H9 (cell line): Measurements from ENCODE around the gene NOX1. TPM values are rescaled to one million over a fixed set of nuclear protein-coding genes. Genes with fewer than 3 reads are reported as not detected.

Experiments
- DNase-seq: peaks from one replicate; pipeline ENCODE4 v3.0.0-alpha.2; 2017
- H2AFZ ChIP-seq: one replicate; pipeline ENCODE4 v1.6.1; 2013; ENCODE audit warnings: mild to moderate bottlenecking, low read length, control low read depth, moderate library complexity
- H2AK5ac ChIP-seq: 2 replicates; pipeline ENCODE4 v1.6.1; 2013; ENCODE audit warnings: low read length, control low read depth, mixed read lengths; ENCODE audit not compliant: insufficient read length
- H2BK120ac ChIP-seq: one replicate; pipeline ENCODE4 v1.6.1; 2013; ENCODE audit warnings: low read depth, mild to moderate bottlenecking, low read length, control low read depth, inconsistent platforms; ENCODE audit not compliant: poor library complexity, severe bottlenecking
- H2BK12ac ChIP-seq: 2 replicates; pipeline ENCODE4 v1.6.1; 2013; ENCODE audit warnings: low read length, control low read depth, mixed read lengths, low read depth; ENCODE audit not compliant: insufficient read length
- H2BK15ac ChIP-seq: 2 replicates; pipeline ENCODE4 v1.6.1; 2013; ENCODE audit warnings: low read depth, low read length, control low read depth
- H2BK20ac ChIP-seq: one replicate; pipeline ENCODE4 v1.6.1; 2013; ENCODE audit warnings: low read depth, mild to moderate bottlenecking, low read length, control low read depth, inconsistent platforms; ENCODE audit not compliant: poor library complexity, severe bottlenecking
- H2BK5ac ChIP-seq: 2 replicates; pipeline ENCODE4 v1.6.1; 2013; ENCODE audit warnings: low read length, control low read depth, mixed read lengths; ENCODE audit not compliant: insufficient read length
- H3K14ac ChIP-seq: 2 replicates; pipeline ENCODE4 v1.6.1; 2013; ENCODE audit warnings: low read length, control low read depth; ENCODE audit not compliant: insufficient read depth
- H3K18ac ChIP-seq: 2 replicates; pipeline ENCODE4 v1.6.1; 2013; ENCODE audit warnings: low read depth, mild to moderate bottlenecking, mixed read lengths, low read length, control low read depth; ENCODE audit not compliant: insufficient read length
- H3K23ac ChIP-seq: 2 replicates; pipeline ENCODE4 v1.6.1; 2013; ENCODE audit warnings: low read length, control low read depth, mixed read lengths, low read depth; ENCODE audit not compliant: insufficient read length
- H3K23me2 ChIP-seq: 2 replicates; pipeline ENCODE4 v1.6.1; 2013; ENCODE audit warnings: low read depth, mild to moderate bottlenecking, mixed read lengths, low read length, control low read depth; ENCODE audit not compliant: insufficient read length, poor library complexity, severe bottlenecking
- H3K27ac ChIP-seq: 2 replicates; pipeline ENCODE4 v1.5.1; 2013; ENCODE audit warnings: low read length, control low read depth, mixed read lengths, low read depth; ENCODE audit not compliant: insufficient read length
- H3K27me3 ChIP-seq: 2 replicates; pipeline ENCODE4 v1.6.1; 2013; ENCODE audit warnings: low read length, control low read depth, inconsistent platforms; ENCODE audit not compliant: insufficient read depth
- H3K4ac ChIP-seq: 2 replicates; pipeline ENCODE4 v1.6.1; 2013; ENCODE audit warnings: low read depth, mild to moderate bottlenecking, control low read depth, inconsistent platforms, low read length, moderate library complexity
- H3K4me1 ChIP-seq: 2 replicates; pipeline ENCODE4 v1.6.1; 2013; ENCODE audit warnings: low read length, control low read depth, inconsistent platforms; ENCODE audit not compliant: insufficient read depth
- H3K4me2 ChIP-seq: 2 replicates; pipeline ENCODE4 v1.6.1; 2013; ENCODE audit warnings: low read length, control low read depth, mixed read lengths; ENCODE audit not compliant: insufficient read length, insufficient read depth
- H3K56ac ChIP-seq: 2 replicates; pipeline ENCODE4 v1.6.1; 2013; ENCODE audit warnings: low read depth, mild to moderate bottlenecking, mixed read lengths, low read length, control low read depth; ENCODE audit not compliant: insufficient read length
- H3K79me1 ChIP-seq: 2 replicates; pipeline ENCODE4 v1.6.1; 2013; ENCODE audit warnings: low read depth, mild to moderate bottlenecking, moderate library complexity, low read length, control low read depth, inconsistent platforms; ENCODE audit not compliant: insufficient read depth, poor library complexity, severe bottlenecking
- H3K79me2 ChIP-seq: 2 replicates; pipeline ENCODE4 v1.6.1; 2013; ENCODE audit warnings: low read length, control low read depth, inconsistent platforms; ENCODE audit not compliant: insufficient read depth
- H3K9ac ChIP-seq: 2 replicates; pipeline ENCODE4 v1.6.1; 2013; ENCODE audit warnings: low read length, control low read depth, mixed read lengths; ENCODE audit not compliant: insufficient read length; ENCODE audit errors: extremely low read depth
- H3K9me3 ChIP-seq: one replicate; pipeline ENCODE4 v1.6.1; 2013; ENCODE audit warnings: low read depth, low read length, inconsistent platforms; ENCODE audit not compliant: control insufficient read depth
- H3T11ph ChIP-seq: one replicate; pipeline ENCODE4 v1.6.1; 2013; ENCODE audit warnings: mild to moderate bottlenecking, low read length, control low read depth, inconsistent platforms
- H4K20me1 ChIP-seq: one replicate; pipeline ENCODE4 v1.6.1; 2013; ENCODE audit not compliant: control insufficient read depth, insufficient read length, insufficient read depth
- H4K5ac ChIP-seq: 2 replicates; pipeline ENCODE4 v1.6.1; 2013; ENCODE audit warnings: low read depth, mild to moderate bottlenecking, mixed read lengths, low read length, control low read depth; ENCODE audit not compliant: insufficient read length
- H4K8ac ChIP-seq: replicated peaks from 2 replicates; pipeline ENCODE4 v1.6.1; 2013; ENCODE audit warnings: low read length, control low read depth, mixed read lengths, low read depth; ENCODE audit not compliant: insufficient read length
- H4K91ac ChIP-seq: 2 replicates; pipeline ENCODE4 v1.6.1; 2013; ENCODE audit warnings: low read depth, mild to moderate bottlenecking, moderate library complexity, mixed read lengths, low read length, control low read depth; ENCODE audit not compliant: insufficient read length
- H3K27ac Mint-ChIP-seq, 3 experiments: 2 replicates in 2 of 3; 3 replicates in 1 of 3; pipeline ENCODE4 v1.8.0; 2020 to 2021; ENCODE audit warnings: mixed read lengths in 3 of 3, mild to moderate bottlenecking in 1 of 3, moderate library complexity in 1 of 3
- H3K27me3 Mint-ChIP-seq: 2 replicates; pipeline ENCODE4 v1.8.0; 2021; ENCODE audit warnings: low read depth, mild to moderate bottlenecking, moderate library complexity, mixed read lengths
- H3K36me3 Mint-ChIP-seq, 3 experiments: 2 replicates in 2 of 3; 3 replicates in 1 of 3; pipeline ENCODE4 v1.8.0; 2020 to 2021; ENCODE audit warnings: low read depth in 3 of 3, mixed read lengths in 3 of 3; ENCODE audit not compliant: insufficient read depth in 1 of 3
- H3K4me1 Mint-ChIP-seq, 2 experiments: 2 replicates each; pipeline ENCODE4 v1.8.0; 2020; ENCODE audit warnings: mixed read lengths in 2 of 2
- H3K4me3 Mint-ChIP-seq, 2 experiments: 2 replicates in 1 of 2; 3 replicates in 1 of 2; pipeline ENCODE4 v1.8.0; 2020 to 2021; ENCODE audit warnings: mild to moderate bottlenecking in 2 of 2, mixed read lengths in 2 of 2, moderate library complexity in 1 of 2
- H3K9me3 Mint-ChIP-seq, 2 experiments: 2 replicates in 1 of 2; 3 replicates in 1 of 2; pipeline ENCODE4 v1.8.0; 2020; ENCODE audit warnings: mild to moderate bottlenecking in 2 of 2, mixed read lengths in 2 of 2, moderate library complexity in 1 of 2
- WGBS: extraction: QIAGEN DNeasy Blood & Tissue Kit; methylation state at CpG from one replicate; pipeline ENCODE4 v1.1.7; 2013; ENCODE audit warnings: missing lambda C conversion rate, low lambda C conversion rate, mixed read lengths; ENCODE audit not compliant: insufficient read length; ENCODE audit errors: extremely low coverage; 5-methylcytosine and 5-hydroxymethylcytosine counted together
- total RNA-seq: library from RNA; stranded (reverse); gene quantifications from 2 replicates; pipeline ENCODE4 v1.2.1, GENCODE V29; 2021
- TF ChIP-seq, protein P1 (sequence below): fragments of 200-600 bp; sonication (generic); conservative IDR thresholded peaks from 3 replicates; pipeline ENCODE4 v1.8.0; 2021; ENCODE audit warnings: antibody characterized with exemption, mild to moderate bottlenecking

Gene NOX1
- total RNA-seq, 1 experiment from 2014 or later = not detected

DNA sequence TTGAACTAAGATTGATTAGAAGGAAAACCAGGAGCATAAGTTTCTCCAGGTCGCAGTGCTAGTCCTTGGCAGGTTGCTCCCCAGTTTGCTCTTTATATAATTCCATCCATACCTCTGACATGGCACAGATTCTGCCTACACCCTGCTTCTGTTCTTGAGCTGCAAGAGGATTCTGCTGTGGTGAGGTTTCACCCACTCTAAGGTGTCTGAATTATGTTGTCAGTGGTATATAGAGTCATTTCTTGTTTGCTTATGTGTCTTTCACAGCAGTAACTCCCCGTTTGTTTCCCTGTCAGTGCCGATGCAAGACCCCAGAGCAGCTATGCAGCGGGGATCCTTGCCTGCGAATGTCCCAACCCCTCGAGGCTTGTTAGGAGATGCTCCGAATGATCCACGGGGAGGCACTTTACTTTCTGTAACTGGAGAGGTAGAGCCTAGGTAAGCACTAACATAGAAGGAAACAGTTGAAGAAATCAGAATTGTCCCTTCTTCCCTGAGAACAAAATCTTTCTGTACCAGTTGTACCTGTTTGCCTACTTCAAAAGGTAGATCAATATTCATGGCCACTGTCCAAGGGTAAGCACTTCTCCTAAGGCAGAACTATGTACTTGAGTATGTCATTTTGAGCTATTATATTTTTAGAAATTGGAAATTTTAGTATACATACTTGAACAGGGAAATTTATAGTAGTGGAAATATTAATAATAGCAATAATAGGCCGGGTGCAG, 42.8 kb downstream of the NOX1 start:
- H4K8ac ChIP-seq = no peak overlapping the region
- DNase-seq = no peak
- H3K14ac ChIP-seq = no peak overlapping the region
- peaks cover 36% of the 10 kb centered on the region for H3K9me3 ChIP-seq
- no peak overlapping the region for H3K27ac ChIP-seq
- no peak overlapping the region for H3K4me3 Mint-ChIP-seq
- no peaks in the 10 kb centered on the region for H3K4me1 Mint-ChIP-seq
- H3K27me3 Mint-ChIP-seq = no peaks in the 10 kb centered on the region; the same call in none of the 2 replicates
- H3K18ac ChIP-seq = no peak overlapping the region
- no peak overlapping the region for H2BK15ac ChIP-seq
- H3K79me1 ChIP-seq = no peaks in the 10 kb centered on the region
- no peak overlapping the region for H3T11ph ChIP-seq
- H2BK12ac ChIP-seq = no peak overlapping the region
- no peak overlapping the region for H3K4ac ChIP-seq
- no peaks in the 10 kb centered on the region for H3K4me1 ChIP-seq
- H3K9me3 Mint-ChIP-seq = peaks cover 53 to 58% of the 10 kb centered on the region in 2 experiments
- H2AK5ac ChIP-seq = no peak overlapping the region
- H4K5ac ChIP-seq = no peak overlapping the region
- H3K56ac ChIP-seq = no peak overlapping the region
- no peak overlapping the region for H2BK120ac ChIP-seq
- H4K91ac ChIP-seq = no peak overlapping the region
- H3K27ac Mint-ChIP-seq = no peak overlapping the region
- no peak overlapping the region for H3K23ac ChIP-seq
- H3K27me3 ChIP-seq = no peaks in the 10 kb centered on the region
- TF ChIP-seq, protein P1, sequence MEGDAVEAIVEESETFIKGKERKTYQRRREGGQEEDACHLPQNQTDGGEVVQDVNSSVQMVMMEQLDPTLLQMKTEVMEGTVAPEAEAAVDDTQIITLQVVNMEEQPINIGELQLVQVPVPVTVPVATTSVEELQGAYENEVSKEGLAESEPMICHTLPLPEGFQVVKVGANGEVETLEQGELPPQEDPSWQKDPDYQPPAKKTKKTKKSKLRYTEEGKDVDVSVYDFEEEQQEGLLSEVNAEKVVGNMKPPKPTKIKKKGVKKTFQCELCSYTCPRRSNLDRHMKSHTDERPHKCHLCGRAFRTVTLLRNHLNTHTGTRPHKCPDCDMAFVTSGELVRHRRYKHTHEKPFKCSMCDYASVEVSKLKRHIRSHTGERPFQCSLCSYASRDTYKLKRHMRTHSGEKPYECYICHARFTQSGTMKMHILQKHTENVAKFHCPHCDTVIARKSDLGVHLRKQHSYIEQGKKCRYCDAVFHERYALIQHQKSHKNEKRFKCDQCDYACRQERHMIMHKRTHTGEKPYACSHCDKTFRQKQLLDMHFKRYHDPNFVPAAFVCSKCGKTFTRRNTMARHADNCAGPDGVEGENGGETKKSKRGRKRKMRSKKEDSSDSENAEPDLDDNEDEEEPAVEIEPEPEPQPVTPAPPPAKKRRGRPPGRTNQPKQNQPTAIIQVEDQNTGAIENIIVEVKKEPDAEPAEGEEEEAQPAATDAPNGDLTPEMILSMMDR = no peak
- no peak overlapping the region for H3K4me2 ChIP-seq
- no peak overlapping the region for H3K9ac ChIP-seq
- no peaks in the 10 kb centered on the region for H3K23me2 ChIP-seq
- H2BK5ac ChIP-seq = no peak overlapping the region
- H3K36me3 Mint-ChIP-seq = peaks cover 22 to 71% (median 58%) of the 10 kb centered on the region in 3 experiments
- WGBS = no CpG with 5 or more reads among the region's 9 CpGs
- H2BK20ac ChIP-seq = no peak overlapping the region
- H2AFZ ChIP-seq = no peak overlapping the region
- H3K79me2 ChIP-seq = no peaks in the 10 kb centered on the region
- no peaks in the 10 kb centered on the region for H4K20me1 ChIP-seq
